Activated CD4-positive, alpha-beta T cell treated with anti-CD3 and anti-CD28 coated beads, Interleukin-2, amount 50 U/mL, for 1 hour (primary cell): ENCODE measurements around the gene KCNN1.
A peak's percentile ranks its signal among the peaks of the same experiment; 100 is the strongest.

Source experiments
- DNase-seq: peaks from one replicate; pipeline ENCODE4 v3.0.0-alpha.2; 2020

KCNN1 gene

GRCh38 chr19:17947815-17948513, 18.9 kb upstream of the KCNN1 start:
- peak; percentile 94 for DNase-seq

GRCh38 chr19:17948514-17948900, 18.4 kb upstream of the KCNN1 start:
- DNase-seq = no peak

- DNase-seq = no peak
Measured at GRCh38 chr19:17948931-17949930, 17.7 kb upstream of the KCNN1 start.

GRCh38 chr19:17949956-17950309, 17.0 kb upstream of the KCNN1 start:
- DNase-seq = no peak

GRCh38 chr19:17950310-17951156, 16.4 kb upstream of the KCNN1 start:
- DNase-seq = peak; percentile 29

- DNase-seq = no peak
Measured at GRCh38 chr19:17951157-17951989, 15.5 kb upstream of the KCNN1 start.

GRCh38 chr19:17951990-17952976, 14.6 kb upstream of the KCNN1 start:
- no peak for DNase-seq

GRCh38 chr19:17953316-17953801, 13.5 kb upstream of the KCNN1 start:
- no peak for DNase-seq

- no peak for DNase-seq
Measured at GRCh38 chr19:17953869-17954268, 13.0 kb upstream of the KCNN1 start.

- no peak for DNase-seq
Measured at GRCh38 chr19:17954401-17954800, 12.5 kb upstream of the KCNN1 start.

GRCh38 chr19:17957149-17957849, 9.6 kb upstream of the KCNN1 start:
- no peak for DNase-seq

GRCh38 chr19:17957885-17958284, 9.0 kb upstream of the KCNN1 start:
- no peak for DNase-seq

GRCh38 chr19:17963936-17964691, 2.8 kb upstream of the KCNN1 start:
- DNase-seq = no peak

GRCh38 chr19:17965370-17966128, 1.4 kb upstream of the KCNN1 start:
- DNase-seq = no peak

- no peak for DNase-seq
Measured at GRCh38 chr19:17966129-17966483, 801 bp upstream of the KCNN1 start.

- no peak for DNase-seq
Measured at GRCh38 chr19:17967257-17968051, 547 bp downstream of the KCNN1 start.

- DNase-seq = no peak
Measured at GRCh38 chr19:17968362-17968761, 1.5 kb downstream of the KCNN1 start.
